Measurements from ENCODE around the gene RMRP.
"Not testable (repeated sequence)": the region's sequence is repeated elsewhere in the genome, so short reads cannot be mapped to it uniquely, and the experiment has no call there.

The RMRP gene

GRCh38 chr9:35650341-35651158, 7.3 kb downstream of the RMRP start, which contains the start of gene SIT1:
TSS of gene SIT1 (minus strand) at chr9:35650931. CDS start at chr9:35650853, 78 bp downstream.
- no peak for DNase-seq (ENCODE audit: extremely low read depth, low read depth)
- TF ChIP-seq, protein P1, sequence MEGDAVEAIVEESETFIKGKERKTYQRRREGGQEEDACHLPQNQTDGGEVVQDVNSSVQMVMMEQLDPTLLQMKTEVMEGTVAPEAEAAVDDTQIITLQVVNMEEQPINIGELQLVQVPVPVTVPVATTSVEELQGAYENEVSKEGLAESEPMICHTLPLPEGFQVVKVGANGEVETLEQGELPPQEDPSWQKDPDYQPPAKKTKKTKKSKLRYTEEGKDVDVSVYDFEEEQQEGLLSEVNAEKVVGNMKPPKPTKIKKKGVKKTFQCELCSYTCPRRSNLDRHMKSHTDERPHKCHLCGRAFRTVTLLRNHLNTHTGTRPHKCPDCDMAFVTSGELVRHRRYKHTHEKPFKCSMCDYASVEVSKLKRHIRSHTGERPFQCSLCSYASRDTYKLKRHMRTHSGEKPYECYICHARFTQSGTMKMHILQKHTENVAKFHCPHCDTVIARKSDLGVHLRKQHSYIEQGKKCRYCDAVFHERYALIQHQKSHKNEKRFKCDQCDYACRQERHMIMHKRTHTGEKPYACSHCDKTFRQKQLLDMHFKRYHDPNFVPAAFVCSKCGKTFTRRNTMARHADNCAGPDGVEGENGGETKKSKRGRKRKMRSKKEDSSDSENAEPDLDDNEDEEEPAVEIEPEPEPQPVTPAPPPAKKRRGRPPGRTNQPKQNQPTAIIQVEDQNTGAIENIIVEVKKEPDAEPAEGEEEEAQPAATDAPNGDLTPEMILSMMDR (IDR thresholded peaks at IDR 0.05; ENCODE audit: low read depth, low read length): no peak

DNA sequence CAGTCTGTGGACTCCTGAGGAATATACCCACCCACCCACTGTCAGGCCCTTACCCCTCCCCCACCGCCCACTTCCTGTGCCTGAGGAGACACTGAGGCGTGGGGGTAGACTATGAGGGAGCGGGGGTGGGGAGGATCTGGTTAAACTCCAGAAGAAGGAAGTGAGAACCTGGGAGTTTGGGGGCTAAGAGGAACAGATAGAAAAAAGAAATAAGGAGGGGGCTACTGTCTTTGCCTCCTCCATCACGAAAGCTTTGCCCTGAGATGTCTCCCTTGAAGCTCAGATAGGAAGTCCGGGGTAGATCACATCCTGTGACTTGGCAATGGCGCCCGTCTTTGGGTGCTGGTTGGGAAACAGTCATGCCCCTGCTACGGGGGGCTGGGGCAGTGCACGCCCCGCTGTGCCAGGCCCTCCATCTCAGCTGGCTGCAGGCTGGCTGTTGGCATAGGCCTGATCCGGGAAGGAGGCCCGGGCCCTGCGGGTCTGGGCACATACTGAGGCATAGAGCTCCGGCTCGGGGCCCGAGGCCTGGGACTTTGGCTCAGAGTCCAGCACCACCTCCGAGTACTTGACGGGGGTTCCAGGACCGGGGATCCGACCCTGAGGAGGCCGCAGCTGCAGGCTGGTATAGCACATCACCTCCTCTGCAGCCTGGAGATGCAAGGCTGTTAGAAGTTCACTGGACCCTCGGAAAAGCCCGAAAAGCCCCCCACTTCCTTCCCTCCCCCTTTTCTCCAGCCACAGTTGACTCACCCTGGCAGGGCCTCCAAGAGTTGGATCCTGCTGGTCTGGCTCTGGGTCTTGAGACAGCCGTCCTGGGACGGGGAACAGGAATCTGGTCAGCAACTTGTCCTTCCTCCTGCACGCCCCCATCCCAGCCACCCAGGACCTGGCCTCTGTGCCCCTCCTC, 8.1 kb downstream of the RMRP start:
- TF ChIP-seq, protein P1 (IDR thresholded peaks at IDR 0.05; ENCODE audit: low read depth, low read length): no peak
- DNase-seq (ENCODE audit: extremely low read depth, low read depth): no peak

DNA sequence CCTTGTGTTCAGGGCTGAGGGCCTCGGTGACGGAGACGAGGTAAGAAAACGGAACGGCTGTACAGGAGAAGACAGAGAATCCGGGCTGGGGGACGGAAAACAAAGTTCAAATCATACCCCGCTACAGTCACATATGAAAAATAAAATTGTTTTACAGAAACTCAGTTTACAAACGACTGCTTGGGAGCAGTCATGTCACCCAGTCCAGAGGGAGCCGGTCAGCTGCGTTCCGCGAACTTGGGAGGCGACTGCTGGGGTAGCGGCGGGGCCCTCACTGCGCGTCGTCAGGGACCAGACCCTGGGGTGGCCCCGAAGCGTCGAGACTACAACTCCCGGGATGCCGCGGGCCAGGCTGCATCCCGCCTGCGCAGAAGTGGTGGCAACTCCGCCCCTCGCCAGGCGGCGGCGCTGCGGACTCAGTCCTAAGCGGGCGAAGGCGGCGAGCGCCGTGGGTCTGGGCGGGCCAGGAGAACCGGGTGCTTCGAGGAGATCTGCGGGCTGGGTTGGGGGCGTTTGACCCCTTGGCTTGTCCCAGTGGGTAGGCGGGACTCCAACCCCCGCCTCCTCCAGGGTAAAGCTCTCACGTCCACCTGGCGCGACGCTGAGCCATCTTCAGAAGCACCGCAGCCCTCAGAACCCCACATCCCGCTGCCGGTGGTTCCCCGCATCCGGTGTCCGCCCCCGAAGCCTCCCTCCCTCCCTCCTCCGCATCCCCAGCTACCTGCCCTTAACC, 11.1 kb downstream of the RMRP start:
- no peak for DNase-seq (ENCODE audit: extremely low read depth, low read depth)

DNA sequence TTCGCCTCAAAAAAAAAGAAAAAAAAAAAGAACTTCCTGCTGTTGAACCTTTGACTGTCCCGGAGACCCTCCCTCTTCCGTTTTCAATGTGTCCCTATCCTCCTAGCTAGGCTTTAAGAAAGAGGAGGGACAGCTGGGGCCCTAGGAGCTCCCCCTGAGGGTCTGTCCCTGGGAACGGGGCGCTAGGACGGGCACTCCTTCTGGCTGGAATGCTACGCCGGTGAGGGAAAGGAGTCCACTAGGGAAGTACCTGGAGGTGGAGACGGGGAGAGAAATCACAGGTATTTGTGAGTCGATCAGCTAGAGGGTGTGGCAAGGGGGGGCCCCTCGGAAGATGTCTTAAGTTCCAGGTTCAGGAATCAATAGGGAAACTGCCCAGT, 11.7 kb downstream of the RMRP start:
- no peak for DNase-seq (ENCODE audit: extremely low read depth, low read depth)
- TF ChIP-seq, protein P1 (IDR thresholded peaks at IDR 0.05; ENCODE audit: low read depth, low read length): peak; percentile 25

More for the DNA sequence above, 11.1 kb downstream of the RMRP start:
- TF ChIP-seq, protein P1 (IDR thresholded peaks at IDR 0.05; ENCODE audit: low read depth, low read length): peak; percentile 89

DNA sequence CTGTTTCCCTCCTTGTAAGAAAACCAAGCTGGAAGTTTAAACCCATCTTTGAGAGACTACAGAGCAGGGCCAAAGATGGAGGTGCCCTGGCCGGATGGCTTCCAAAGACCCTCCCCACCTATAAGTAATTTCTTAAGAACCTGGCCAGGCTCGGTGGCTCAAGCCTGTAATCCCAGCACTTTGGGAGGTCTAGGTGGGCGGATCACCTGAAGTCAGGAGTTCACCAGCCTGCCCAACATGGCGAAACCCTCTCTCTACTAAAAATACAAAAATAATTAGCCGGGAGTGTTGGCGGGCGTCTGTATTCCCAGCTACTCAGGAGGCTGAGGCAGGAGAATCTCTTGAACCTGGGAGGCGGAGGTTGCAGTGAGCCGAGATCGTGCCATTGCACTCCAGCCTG, 12.1 kb downstream of the RMRP start:
- not testable (repeated sequence) for DNase-seq (ENCODE audit: extremely low read depth, low read depth)

GRCh38 chr9:35643046-35643445, 14.8 kb downstream of the RMRP start:
- DNase-seq (ENCODE audit: extremely low read depth, low read depth): no peak
- TF ChIP-seq, protein P1 (IDR thresholded peaks at IDR 0.05; ENCODE audit: low read depth, low read length): no peak

DNA sequence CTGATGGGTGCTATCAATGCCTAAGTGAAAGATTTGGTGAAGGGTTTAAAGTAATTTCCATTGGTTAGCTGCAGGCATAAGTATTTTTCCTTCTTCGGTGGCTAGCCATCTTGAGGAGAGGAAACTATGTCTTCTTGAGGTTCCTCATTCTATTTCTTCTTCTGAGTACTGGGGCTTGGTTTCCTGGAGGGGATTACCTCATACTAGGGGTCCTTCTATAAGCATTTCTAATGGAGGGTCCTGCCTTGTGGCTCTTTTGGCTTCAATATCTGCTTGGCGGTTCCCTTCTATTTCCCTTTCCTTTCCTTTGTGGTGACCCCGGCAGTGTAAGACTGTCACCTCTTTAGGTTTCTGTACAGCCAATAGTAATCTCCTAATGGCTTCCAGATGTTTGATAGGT, 16.3 kb downstream of the RMRP start:
- not testable (repeated sequence) for DNase-seq (ENCODE audit: extremely low read depth, low read depth)

DNA sequence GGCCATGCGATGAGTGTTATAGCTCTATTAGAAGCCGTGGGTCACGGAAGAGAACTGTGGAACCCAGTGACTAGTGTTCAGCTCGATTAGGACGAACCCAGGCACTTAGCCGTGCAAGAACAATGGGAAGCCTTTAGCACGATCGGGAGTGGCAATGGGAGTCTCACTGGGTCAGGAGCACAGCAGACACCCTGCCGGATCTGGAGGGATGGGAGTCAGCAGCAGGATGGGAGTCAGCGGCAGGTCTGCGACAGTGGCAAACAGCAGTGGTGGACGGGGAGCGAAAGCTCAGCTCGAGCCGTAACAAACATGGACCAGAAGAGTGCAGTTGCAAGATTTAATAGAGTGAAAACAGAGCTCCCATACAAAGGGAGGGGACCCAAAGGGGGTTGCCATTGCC, 17.4 kb downstream of the RMRP start:
- not testable (repeated sequence) for DNase-seq (ENCODE audit: extremely low read depth, low read depth)

All from AG09319 (cell line).